A549 (cell line): Measurements from ENCODE around the gene PTEN. TPM values are rescaled to one million over a fixed set of nuclear protein-coding genes. Genes with fewer than 3 reads are reported as not detected.
A peak's percentile ranks its signal among the peaks of the same experiment; 100 is the strongest.

Experiments used
- ATAC-seq, 2 experiments: fragments of 200-7000 bp in 1 of 2; fragments of >200 bp in 1 of 2; cut with Nextera tagmentation in 1 of 2; cut with Tn5 transposase in 1 of 2; 3 replicates each; pipeline versions ENCODE4 v1.8.0 to v1.9.1; 2018 to 2020; ENCODE audit warnings: mild to moderate bottlenecking in 1 of 2, moderate library complexity in 1 of 2
- CTCF ChIA-PET: fragments of 300-600 bp; sonication (Branson Sonifier 250); formaldehyde crosslinking; extraction: SDS; loops from one replicate; lab custom pipeline; 2021; ENCODE audit warnings: antibody characterized with exemption, inconsistent platforms; lab: Yijun Ruan, JAX
- POLR2A ChIA-PET: fragments of 350-600 bp; formaldehyde crosslinking; extraction: SDS; loops from one replicate; lab custom pipeline; 2021; ENCODE audit warnings: antibody characterized with exemption, inconsistent platforms; lab: Yijun Ruan, JAX
- DNase-seq, 2 experiments: peaks; one replicate each; pipeline versions ENCODE4 v3.0.0 to v3.0.0-alpha.2; 2011 to 2016; ENCODE audit warnings: low read depth in 1 of 2, low spot score in 1 of 2
- FAIRE-seq: peaks from 2 replicates; lab custom pipeline; 2011; peaks lifted over from hg19 to GRCh38; lab: Jason Lieb, UNC
- H3K27ac ChIP-seq, 2 experiments: fragments of >200 bp; sonication (Bioruptor Twin); formaldehyde crosslinking; 3 replicates each; pipeline ENCODE4 v1.5.1; 2016 to 2017
- H3K4me1 ChIP-seq: fragments of >200 bp; sonication (Bioruptor Twin); formaldehyde crosslinking; 3 replicates; pipeline ENCODE4 v1.6.1; 2016
- H3K4me2 ChIP-seq: fragments of >200 bp; sonication (Bioruptor Twin); formaldehyde crosslinking; 3 replicates; pipeline ENCODE4 v1.6.1; 2016
- H3K4me3 ChIP-seq: fragments of >200 bp; sonication (Bioruptor Twin); formaldehyde crosslinking; 3 replicates; pipeline ENCODE4 v1.5.1; 2016
- H3K9me3 ChIP-seq: fragments of >200 bp; sonication (Bioruptor Twin); formaldehyde crosslinking; 3 replicates; pipeline ENCODE4 v1.6.1; 2016
- ATOH8 ChIP-seq: fragments of 250-450 bp; sonication (Bioruptor Pico); IDR thresholded peaks from 2 replicates; pipeline ENCODE4 v1.5.0; 2020; ENCODE audit warnings: low read depth, mild to moderate bottlenecking, moderate library complexity
- BCL3 ChIP-seq: fragments of >200 bp; sonication (Bioruptor Twin); formaldehyde crosslinking; IDR thresholded peaks from 3 replicates; pipeline ENCODE4 v1.6.1; 2016
- BHLHE40 ChIP-seq: IDR thresholded peaks from 2 replicates; pipeline ENCODE4 v1.6.1; 2012; ENCODE audit warnings: low read depth, low read length, inconsistent platforms
- CBX8 ChIP-seq: fragments of 200-600 bp; sonication (generic); IDR thresholded peaks from 2 replicates; pipeline ENCODE4 v1.6.1; 2016
- CHD4 ChIP-seq: fragments of 200-600 bp; sonication (generic); IDR thresholded peaks from 2 replicates; pipeline ENCODE4 v1.6.1; 2016; ENCODE audit warnings: antibody characterized with exemption, mild to moderate bottlenecking, borderline replicate concordance
- CTCF ChIP-seq: fragments of >200 bp; sonication (Bioruptor Twin); formaldehyde crosslinking; IDR thresholded peaks from 3 replicates; pipeline ENCODE4 v1.5.1; 2016
- E2F6 ChIP-seq: IDR thresholded peaks from 2 replicates; pipeline ENCODE4 v1.6.1; 2012; ENCODE audit warnings: low read depth, borderline replicate concordance
- EHF ChIP-seq: fragments of 250-450 bp; sonication (Bioruptor Pico); IDR thresholded peaks from 2 replicates; pipeline ENCODE4 v1.5.0; 2020; ENCODE audit warnings: mild to moderate bottlenecking
- EHMT2 ChIP-seq: fragments of 200-600 bp; sonication (generic); IDR thresholded peaks from 2 replicates; pipeline ENCODE4 v1.6.1; 2016; ENCODE audit warnings: antibody characterized with exemption, low read depth, mild to moderate bottlenecking, moderate library complexity
- EP300 ChIP-seq, 2 experiments: fragments of >200 bp; sonication (Bioruptor Twin); formaldehyde crosslinking; IDR thresholded peaks; 2 replicates in 1 of 2; 3 replicates in 1 of 2; pipeline ENCODE4 v1.6.1; 2016 to 2017
- FOSB ChIP-seq: fragments of 250-450 bp; sonication (Bioruptor Pico); IDR thresholded peaks from 2 replicates; pipeline ENCODE4 v1.5.0; 2020; ENCODE audit warnings: mild to moderate bottlenecking, moderate library complexity
- FOSL2 ChIP-seq, 2 experiments: fragments of 450-650 bp in 1 of 2; fragments of >200 bp in 1 of 2; sonication (Bioruptor Twin) in 1 of 2; formaldehyde crosslinking; IDR thresholded peaks; 2 replicates each; pipeline versions ENCODE4 v1.5.0 to v1.6.1; 2016 to 2020; ENCODE audit warnings: mild to moderate bottlenecking in 1 of 2, moderate library complexity in 1 of 2
- HDAC2 ChIP-seq: fragments of 200-600 bp; sonication (generic); IDR thresholded peaks from 2 replicates; pipeline ENCODE4 v1.6.1; 2016
- HOXA7 ChIP-seq: fragments of 250-450 bp; sonication (Bioruptor Pico); IDR thresholded peaks from 2 replicates; pipeline ENCODE4 v1.5.0; 2020; ENCODE audit warnings: mild to moderate bottlenecking, moderate library complexity
- KDM5A ChIP-seq: fragments of 200-600 bp; sonication (generic); IDR thresholded peaks from 2 replicates; pipeline ENCODE4 v1.6.1; 2016; ENCODE audit warnings: antibody characterized with exemption, mild to moderate bottlenecking
- MAFK ChIP-seq: fragments of 450-650 bp; IDR thresholded peaks from 2 replicates; pipeline ENCODE4 v1.6.1; 2014; ENCODE audit not compliant: partially characterized antibody
- MAX ChIP-seq: IDR thresholded peaks from 2 replicates; pipeline ENCODE4 v1.6.1; 2012
- MAZ ChIP-seq: fragments of 150-350 bp; IDR thresholded peaks from 2 replicates; pipeline ENCODE4 v1.6.1; 2014; ENCODE audit warnings: antibody characterized with exemption, low read depth, low read length, borderline replicate concordance
- MYC ChIP-seq: IDR thresholded peaks from 2 replicates; pipeline ENCODE4 v1.6.1; 2012; ENCODE audit warnings: mild to moderate bottlenecking, inconsistent platforms, low read length, improper control_type of control experiment, borderline replicate concordance
- NPAS2 ChIP-seq: fragments of 250-450 bp; sonication (Bioruptor Pico); IDR thresholded peaks from 2 replicates; pipeline ENCODE4 v1.8.0; 2022; ENCODE audit warnings: mild to moderate bottlenecking, moderate library complexity, borderline replicate concordance
- NR3C1 ChIP-seq: fragments of >200 bp; sonication (Bioruptor Twin); formaldehyde crosslinking; IDR thresholded peaks from 3 replicates; pipeline ENCODE4 v1.6.1; 2017
- PHF8 ChIP-seq: fragments of 200-600 bp; sonication (generic); IDR thresholded peaks from 2 replicates; pipeline ENCODE4 v1.6.1; 2016; ENCODE audit warnings: low read depth, mild to moderate bottlenecking, antibody characterized with exemption, moderate library complexity, borderline replicate concordance
- POLR2A ChIP-seq: IDR thresholded peaks from 2 replicates; pipeline ENCODE4 v1.6.1; 2012; ENCODE audit warnings: mild to moderate bottlenecking, low read length
- POLR2AphosphoS2 ChIP-seq: conservative IDR thresholded peaks from 2 replicates; pipeline ENCODE4 v1.6.1; 2012; ENCODE audit warnings: low read length, improper control_type of control experiment, inconsistent platforms
- RAD21 ChIP-seq, 2 experiments: fragments of >200 bp in 1 of 2; sonication (Bioruptor Twin) in 1 of 2; formaldehyde crosslinking in 1 of 2; IDR thresholded peaks in 1 of 2; conservative IDR thresholded peaks in 1 of 2; 2 replicates in 1 of 2; 3 replicates in 1 of 2; pipeline ENCODE4 v1.6.1; 2012 to 2018; ENCODE audit warnings: inconsistent platforms in 1 of 2
- RARB ChIP-seq: fragments of 250-450 bp; sonication (Bioruptor Pico); IDR thresholded peaks from 2 replicates; pipeline ENCODE4 v1.8.0; 2021; ENCODE audit warnings: mild to moderate bottlenecking, moderate library complexity
- RCOR1 ChIP-seq: fragments of 150-350 bp; IDR thresholded peaks from 2 replicates; pipeline ENCODE4 v1.6.1; 2014; ENCODE audit warnings: antibody characterized with exemption, low read length, low read depth
- REST ChIP-seq: fragments of 200-600 bp; sonication (generic); IDR thresholded peaks from 2 replicates; pipeline ENCODE4 v1.6.1; 2016; ENCODE audit warnings: antibody characterized with exemption, mild to moderate bottlenecking, moderate library complexity
- SMC3 ChIP-seq: fragments of >200 bp; sonication (Bioruptor Twin); formaldehyde crosslinking; IDR thresholded peaks from 3 replicates; pipeline ENCODE4 v1.6.1; 2018; ENCODE audit warnings: inconsistent platforms
- SREBF2 ChIP-seq: fragments of 450-650 bp; IDR thresholded peaks from 2 replicates; pipeline ENCODE4 v1.6.1; 2014; ENCODE audit warnings: mild to moderate bottlenecking, moderate library complexity
- TP53 ChIP-seq: fragments of 250-450 bp; sonication (Bioruptor Pico); IDR thresholded peaks from 2 replicates; pipeline ENCODE4 v1.5.0; 2021; ENCODE audit warnings: mild to moderate bottlenecking, moderate library complexity
- ZC3H11A ChIP-seq: fragments of 450-650 bp; IDR thresholded peaks from 2 replicates; pipeline ENCODE4 v1.6.1; 2014; ENCODE audit warnings: antibody characterized with exemption, mild to moderate bottlenecking
- ZSCAN20 ChIP-seq: fragments of 250-450 bp; sonication (Bioruptor Pico); IDR thresholded peaks from 2 replicates; pipeline ENCODE4 v1.8.0; 2022; ENCODE audit warnings: mild to moderate bottlenecking, moderate library complexity
- WGBS: methylation state at CpG from one replicate; pipeline ENCODE4 v1.1.6; 2017; ENCODE audit errors: missing lambda C conversion rate; 5-methylcytosine and 5-hydroxymethylcytosine counted together
- polyA plus RNA-seq, 4 experiments: library from polyadenylated mRNA; depleted of rRNA in 3 of 4; stranded (reverse); fragments of >200 nt; fragmentation: RNase III in 1 of 4; extraction: RNeasy Plus Mini Kit Qiagen cat#74134 plus additional on column Dnase treatment in 1 of 4; gene quantifications; 2 replicates in 3 of 4; 3 replicates in 1 of 4; pipeline ENCODE4 v1.2.3, GENCODE V29; 2011 to 2017

The PTEN gene
- polyA plus RNA-seq, 2 of the 4 experiments (the other 2 are of a cell fraction), result 33.6 to 58.3 TPM

- 7% methylated on average over 1 of the region's 1 CpG for WGBS
- Histone ChIP-seq H3K4me1 (peaks cover 57% of the 10 kb centered on the region), H3K4me2 (peak overlapping the region; percentile 59), H3K27ac (peak overlapping the region; percentile 73 to 78), H3K9me3 (no peaks in the 10 kb centered on the region), H3K4me3 (no peak overlapping the region)
- ChIA-PET POLR2A (interaction anchor here (0.6 to 1.2 kb wide), 4 partner anchors 9 to 27 kb away, joined by 3 to 4 read pairs (median 3); partner anchors contain the start of gene ATAD1), CTCF (interaction anchor here (0.6 to 2.6 kb wide), 5 partner anchors 18 to 325 kb away, joined by 4 to 11 read pairs (median 4); partner anchors contain the start of gene ATAD1)
- peak; percentile 99 for FAIRE-seq
- ATAC-seq, result peak; percentile 95 to 98
- DNase-seq, result peak; percentile 60 to 96
- TF ChIP-seq RAD21 (conservative IDR thresholded peaks at IDR 0.05 in 1 of 2, IDR thresholded peaks at IDR 0.05 in 1 of 2) (peak in 1 of 2 experiments; percentile 4; a peak in 1 of 5 replicates), E2F6 (no peak), REST (no peak), POLR2AphosphoS2 (no peak), MYC (no peak), EP300 (IDR thresholded peaks at IDR 0.05) (peak; percentile 23 to 53; a peak in 2 of 5 replicates), CTCF (no peak), PHF8 (no peak), RCOR1 (no peak; the same call in 1 of the 2 replicates), NR3C1 (no peak), ZC3H11A (no peak), BHLHE40 (no peak), CBX8 (no peak), EHF (CRISPR knock-in tag) (no peak; the same call in 1 of the 2 replicates), NPAS2 (CRISPR knock-in tag) (no peak), ZSCAN20 (0 out of 2 replicates have a peak, but pooled peaks have one; percentile 43), HOXA7 (no peak), MAFK (no peak), FOSL2 (IDR thresholded peaks at IDR 0.05) (peak; percentile 85), FOSL2 (CRISPR knock-in tag; IDR thresholded peaks at IDR 0.05) (peak; percentile 98), BCL3 (no peak), POLR2A (no peak), MAX (peak; percentile 72), FOSB (peak; percentile 30; the same call in 1 of the 2 replicates), CHD4 (0 out of 2 replicates have a peak, but pooled peaks have one; percentile 83), ATOH8 (CRISPR knock-in tag) (no peak), SMC3 (no peak), KDM5A (no peak), MAZ (no peak), RARB (CRISPR knock-in tag) (0 out of 2 replicates have a peak, but pooled peaks have one; percentile 19), HDAC2 (peak; percentile 78; the same call in 1 of the 2 replicates), SREBF2 (no peak), TP53 (no peak), EHMT2 (no peak)
Measured at GRCh38 chr10:87842220-87842641, 21.2 kb upstream of the PTEN start.
